ENCODE measurements around the gene PRR36. TPM values are rescaled to one million over a fixed set of nuclear protein-coding genes. Genes with fewer than 3 reads are reported as not detected.

Gene PRR36
- total RNA-seq, 2 experiments from 2014 or later = 0.08 to 0.10 TPM

DNA sequence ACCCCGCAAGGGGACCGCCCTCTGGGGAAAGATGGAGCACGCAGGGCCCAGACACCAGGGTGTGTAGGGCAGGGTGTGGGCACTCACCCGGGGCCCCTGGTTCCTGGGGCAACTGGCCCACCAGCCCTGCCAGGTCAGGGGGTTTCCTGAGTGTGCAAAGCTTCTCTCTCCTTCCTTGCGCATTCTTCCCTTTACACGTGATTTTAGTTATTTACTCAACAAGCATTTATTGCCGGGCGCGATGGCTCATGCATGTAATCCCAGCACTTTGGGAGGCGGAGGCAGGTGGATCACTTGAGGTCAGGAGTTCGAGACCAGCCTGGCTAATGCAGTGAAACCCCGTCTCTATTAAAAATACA lies 20.4 kb downstream of the PRR36 start:
- ChIA-PET CTCF (interaction anchor here (0.6 to 1.2 kb wide), 5 partner anchors 16 to 354 kb away, joined by 3 to 4 read pairs (median 3); partner anchors contain the start of genes SNAPC2 and TRAPPC5), POLR2A (no interaction called here)
- no peaks in the 10 kb centered on the region for H3K9me3 Mint-ChIP-seq (ENCODE audit: insufficient read depth)
- no peaks in the 10 kb centered on the region for H3K27me3 Mint-ChIP-seq (ENCODE audit: low read depth)
- no peak overlapping the region for H3K27ac Mint-ChIP-seq
- DNase-seq (no peak), ATAC-seq (no peak)
- H3K4me1 Mint-ChIP-seq (ENCODE audit: low read depth) = peaks cover 2% of the 10 kb centered on the region
- no peaks in the 10 kb centered on the region for H3K36me3 Mint-ChIP-seq (ENCODE audit: low read depth)
- no peak overlapping the region for H3K4me3 Mint-ChIP-seq

DNA sequence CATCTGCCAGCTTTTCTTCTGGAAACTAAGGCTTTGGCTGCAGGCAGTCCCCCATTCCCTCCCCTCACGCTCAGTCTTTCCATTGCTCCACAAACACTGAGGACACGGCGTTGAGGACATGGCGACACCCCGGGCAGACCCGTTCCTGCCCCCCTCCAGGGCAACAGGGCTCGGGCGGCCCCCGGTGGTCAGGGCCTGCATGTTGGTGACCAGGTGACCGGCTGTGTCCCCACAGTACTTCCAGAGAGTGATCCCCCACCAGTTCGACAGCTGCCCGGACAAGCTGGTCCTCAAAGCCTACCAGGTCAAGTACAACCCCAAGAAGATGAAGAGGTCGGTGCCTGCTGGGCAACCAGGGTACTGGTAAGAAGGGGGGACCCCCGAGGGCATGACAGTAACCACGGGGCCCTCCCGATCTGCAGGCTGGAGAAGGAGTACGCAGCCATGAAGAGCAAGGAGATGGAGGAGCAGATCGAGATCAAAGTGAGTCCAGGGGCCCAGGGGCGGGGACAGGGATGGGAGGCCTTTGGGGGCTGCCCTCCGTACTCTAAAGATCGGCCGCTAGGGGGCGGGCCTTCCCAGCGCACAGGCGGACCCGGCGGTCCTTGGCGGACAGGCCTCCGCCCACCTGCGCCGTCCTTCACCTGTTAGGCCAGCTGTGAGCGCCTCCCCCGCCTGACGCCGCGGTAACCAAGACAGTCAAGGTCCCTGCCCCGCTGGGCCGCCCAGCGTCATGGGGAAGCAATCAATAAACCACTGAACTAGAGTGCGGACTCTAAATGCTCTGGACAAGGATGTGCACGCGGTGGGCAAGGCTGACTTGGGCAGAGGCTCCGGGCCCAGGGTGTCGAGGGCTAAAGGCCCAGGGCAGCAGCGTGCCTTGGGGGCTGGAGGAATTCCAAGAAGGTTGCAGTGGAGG lies 21.1 kb downstream of the PRR36 start:
- ChIA-PET POLR2A (no interaction called here), CTCF (interaction anchor here (0.6 to 1.4 kb wide), 13 partner anchors 9 to 354 kb away, joined by 3 to 7 read pairs (median 4); partner anchors contain the start of genes MAP2K7, TIMM44 and TRAPPC5)
- no peak overlapping the region for H3K27ac Mint-ChIP-seq
- peaks cover 2% of the 10 kb centered on the region for H3K4me1 Mint-ChIP-seq (ENCODE audit: low read depth)
- peak; percentile 86 for ATAC-seq
- no peak overlapping the region for H3K4me3 Mint-ChIP-seq
- no peaks in the 10 kb centered on the region for H3K9me3 Mint-ChIP-seq (ENCODE audit: insufficient read depth)
- H3K36me3 Mint-ChIP-seq (ENCODE audit: low read depth) = no peaks in the 10 kb centered on the region
- no peaks in the 10 kb centered on the region for H3K27me3 Mint-ChIP-seq (ENCODE audit: low read depth)
- peak; percentile 77 for DNase-seq

DNA sequence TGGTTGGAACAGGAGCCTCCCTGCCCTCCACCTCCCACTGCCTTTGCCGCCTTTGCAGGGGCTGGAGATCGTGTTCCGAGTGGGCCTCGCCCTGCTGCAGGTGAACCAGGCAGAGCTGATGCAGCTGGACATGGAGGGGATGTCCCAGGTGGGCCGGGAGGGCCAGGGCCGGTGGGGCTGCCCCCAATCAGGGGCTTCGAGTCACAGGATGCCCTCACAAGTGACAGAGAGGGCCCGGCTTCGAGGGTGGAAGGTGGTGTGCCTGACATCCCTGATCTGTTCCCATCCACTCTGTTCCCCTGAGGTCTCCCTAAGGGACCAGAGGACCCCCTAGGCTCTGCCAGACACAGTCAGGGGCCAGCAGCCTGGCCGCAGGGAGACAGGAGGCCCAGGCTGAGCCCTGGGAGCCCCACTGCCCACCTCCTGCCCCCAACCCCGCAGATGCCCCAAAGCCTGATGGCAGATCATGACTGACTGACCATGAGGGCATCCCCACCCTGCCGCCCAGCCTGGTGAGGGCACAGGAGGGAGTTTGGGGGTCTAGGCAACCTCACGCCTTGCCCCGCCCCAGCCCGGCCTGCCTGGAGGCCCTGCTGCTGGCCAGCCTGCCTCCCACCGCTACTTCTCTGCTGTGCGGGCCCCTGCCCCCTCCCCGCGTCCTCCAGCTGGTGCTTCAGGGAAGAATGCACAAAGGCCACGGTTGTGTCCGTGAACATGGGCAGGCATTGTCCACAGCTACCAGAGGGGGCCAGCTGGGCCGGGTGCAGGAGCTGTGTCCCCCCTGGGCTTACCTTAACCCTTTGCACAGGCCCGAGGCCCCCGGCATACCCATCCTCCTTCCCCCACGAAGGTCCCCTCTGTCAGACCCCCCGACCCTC lies 22.3 kb downstream of the PRR36 start:
- DNase-seq (no peak), ATAC-seq (no peak)
- H3K4me1 Mint-ChIP-seq (ENCODE audit: low read depth) = peaks cover 2% of the 10 kb centered on the region
- no peaks in the 10 kb centered on the region for H3K9me3 Mint-ChIP-seq (ENCODE audit: insufficient read depth)
- no peak overlapping the region for H3K27ac Mint-ChIP-seq
- ChIA-PET CTCF (interaction anchor here (0.7 to 1.4 kb wide), 10 partner anchors 10 to 284 kb away, joined by 3 to 7 read pairs (median 4); partner anchors contain the start of genes MAP2K7 and TIMM44), POLR2A (no interaction called here)
- H3K4me3 Mint-ChIP-seq = no peak overlapping the region
- H3K36me3 Mint-ChIP-seq (ENCODE audit: low read depth) = no peaks in the 10 kb centered on the region
- H3K27me3 Mint-ChIP-seq (ENCODE audit: low read depth) = no peaks in the 10 kb centered on the region

DNA sequence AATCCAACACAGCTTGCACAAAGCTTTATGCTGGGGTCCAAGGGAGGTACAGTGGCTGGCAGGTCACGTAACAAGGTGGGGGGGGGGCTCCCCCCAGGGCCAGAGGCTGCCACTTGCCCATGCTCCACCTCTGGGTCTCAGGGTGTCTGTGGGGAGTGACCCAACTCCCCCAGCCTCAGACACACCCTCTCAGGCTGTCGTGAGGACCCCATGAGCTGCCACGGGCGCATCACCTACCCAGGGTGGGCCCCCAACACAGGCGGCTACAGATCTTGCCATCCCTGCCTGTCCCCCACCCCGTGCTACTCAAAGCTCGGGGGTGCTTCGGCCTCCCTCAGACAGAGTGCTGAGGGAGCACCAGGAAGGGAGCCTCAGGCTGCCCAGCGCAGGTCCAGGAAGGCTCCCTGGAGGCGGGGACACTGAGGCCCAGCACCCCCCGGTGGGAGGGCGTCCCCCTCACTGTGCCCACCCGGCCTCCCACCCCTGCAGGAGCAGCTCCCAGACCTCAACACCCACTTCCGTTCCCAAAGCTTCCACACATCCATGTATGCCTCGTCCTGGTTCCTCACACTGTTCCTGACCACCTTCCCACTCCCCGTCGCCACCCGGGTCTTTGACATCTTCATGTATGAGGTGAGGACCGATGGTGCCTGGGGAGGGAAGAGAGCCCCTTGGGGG lies 23.1 kb downstream of the PRR36 start:
- ATAC-seq (no peak), DNase-seq (no peak)
- H3K9me3 Mint-ChIP-seq (ENCODE audit: insufficient read depth) = no peaks in the 10 kb centered on the region
- H3K4me1 Mint-ChIP-seq (ENCODE audit: low read depth) = peaks cover 2% of the 10 kb centered on the region
- H3K4me3 Mint-ChIP-seq = no peak overlapping the region
- CTCF ChIA-PET = no interaction called here
- H3K36me3 Mint-ChIP-seq (ENCODE audit: low read depth) = no peaks in the 10 kb centered on the region
- no peaks in the 10 kb centered on the region for H3K27me3 Mint-ChIP-seq (ENCODE audit: low read depth)
- POLR2A ChIA-PET = no interaction called here
- H3K27ac Mint-ChIP-seq = no peak overlapping the region

DNA sequence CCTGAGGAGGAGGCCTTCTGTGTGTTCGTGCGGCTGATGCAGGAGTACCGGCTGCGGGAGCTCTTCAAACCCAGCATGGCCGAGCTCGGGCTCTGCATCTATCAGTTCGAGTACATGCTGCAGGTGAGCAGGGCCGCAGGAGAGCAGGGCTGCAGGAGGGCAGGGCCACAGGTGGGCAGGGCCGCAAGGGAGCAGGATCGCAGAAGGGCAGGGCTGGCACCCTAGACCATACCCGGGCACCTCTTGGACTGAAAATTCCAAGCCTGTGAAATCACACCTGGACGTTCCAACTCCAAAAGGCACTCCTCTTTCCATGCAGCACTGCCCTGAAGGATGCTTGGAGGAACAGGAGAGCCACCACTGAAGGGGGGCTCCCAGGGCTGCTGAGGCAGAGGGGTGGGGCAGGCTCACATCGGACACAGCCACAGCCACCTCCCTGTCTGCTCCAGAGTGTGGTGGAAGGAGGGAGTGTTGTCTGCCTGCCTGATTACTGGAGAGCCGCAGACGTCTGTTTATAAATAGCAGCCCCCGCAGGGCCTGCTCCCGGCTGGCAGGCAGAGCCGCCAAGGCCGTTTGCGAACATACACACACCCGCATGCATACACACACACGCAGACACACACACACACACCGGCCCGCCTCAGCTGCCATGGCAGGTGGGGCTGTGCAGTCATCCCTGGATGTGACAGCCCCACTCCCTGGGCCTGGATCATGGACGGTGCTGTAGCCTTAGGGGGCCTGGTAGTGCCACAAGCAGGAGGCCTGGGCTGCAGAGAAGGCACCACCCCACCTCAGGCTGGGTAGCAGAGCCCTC lies 24.0 kb downstream of the PRR36 start:
- Mint-ChIP-seq H3K4me3 (no peak overlapping the region), H3K9me3 (ENCODE audit: insufficient read depth) (no peaks in the 10 kb centered on the region), H3K27ac (no peak overlapping the region), H3K4me1 (ENCODE audit: low read depth) (peaks cover 2% of the 10 kb centered on the region), H3K36me3 (ENCODE audit: low read depth) (no peaks in the 10 kb centered on the region), H3K27me3 (ENCODE audit: low read depth) (no peaks in the 10 kb centered on the region)
- ATAC-seq (no peak), DNase-seq (no peak)
- ChIA-PET CTCF (no interaction called here), POLR2A (no interaction called here)

DNA sequence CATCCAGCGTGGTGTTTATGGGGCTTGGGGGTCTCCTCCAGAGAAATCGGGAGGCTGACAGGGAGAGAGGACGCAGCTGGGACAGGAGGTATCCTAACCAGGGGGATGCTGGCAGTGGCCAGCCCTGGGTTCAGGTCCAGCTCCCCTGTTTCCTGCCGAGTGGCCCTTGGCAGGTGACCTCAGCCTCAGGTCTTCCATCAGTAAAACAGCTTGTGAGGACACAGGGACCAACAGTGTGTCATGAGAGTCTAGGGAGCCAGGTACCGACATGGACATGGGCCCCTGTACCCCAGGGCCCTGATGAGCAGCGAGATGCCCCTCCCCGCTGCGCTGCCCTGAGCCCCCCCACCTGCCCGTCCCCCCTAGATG lies 24.6 kb downstream of the PRR36 start:
- H3K27ac Mint-ChIP-seq = no peak overlapping the region
- ChIA-PET CTCF (no interaction called here), POLR2A (no interaction called here)
- H3K4me1 Mint-ChIP-seq (ENCODE audit: low read depth) = peaks cover 2% of the 10 kb centered on the region
- DNase-seq (no peak), ATAC-seq (no peak)
- H3K9me3 Mint-ChIP-seq (ENCODE audit: insufficient read depth) = no peaks in the 10 kb centered on the region
- no peak overlapping the region for H3K4me3 Mint-ChIP-seq
- H3K27me3 Mint-ChIP-seq (ENCODE audit: low read depth) = no peaks in the 10 kb centered on the region
- no peaks in the 10 kb centered on the region for H3K36me3 Mint-ChIP-seq (ENCODE audit: low read depth)

DNA sequence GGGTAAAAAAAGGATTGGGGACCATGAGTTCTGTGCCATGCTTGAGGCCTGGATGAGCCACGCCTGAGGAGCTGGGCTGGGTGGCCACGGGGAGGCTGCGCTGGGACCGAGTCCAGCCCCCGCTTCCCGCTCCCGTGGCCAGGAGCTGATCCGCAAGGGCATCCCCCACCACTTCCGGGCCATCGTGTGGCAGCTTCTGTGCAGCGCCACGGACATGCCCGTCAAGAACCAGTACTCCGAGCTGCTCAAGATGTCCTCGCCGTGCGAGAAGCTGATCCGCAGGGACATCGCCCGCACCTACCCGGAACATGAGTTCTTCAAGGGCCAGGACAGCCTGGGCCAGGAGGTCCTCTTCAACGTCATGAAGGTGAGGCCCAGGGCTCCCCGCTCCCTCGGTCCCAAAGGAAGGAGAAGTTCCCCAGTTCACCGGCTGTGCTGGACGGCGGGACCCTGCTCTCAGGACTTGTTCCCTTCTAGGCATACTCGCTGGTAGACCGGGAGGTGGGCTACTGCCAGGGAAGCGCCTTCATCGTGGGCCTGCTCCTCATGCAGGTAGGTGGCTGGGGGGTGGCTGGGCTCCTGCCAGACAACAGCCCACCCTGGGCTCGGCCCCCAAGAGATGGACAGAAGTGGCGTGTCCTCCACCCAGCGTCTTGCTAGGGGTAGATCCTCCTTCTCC lies 25.3 kb downstream of the PRR36 start:
- H3K27me3 Mint-ChIP-seq (ENCODE audit: low read depth) = no peaks in the 10 kb centered on the region
- H3K9me3 Mint-ChIP-seq (ENCODE audit: insufficient read depth) = no peaks in the 10 kb centered on the region
- DNase-seq = no peak
- ATAC-seq = no peak
- H3K27ac Mint-ChIP-seq = no peak overlapping the region
- CTCF ChIA-PET = no interaction called here
- peaks cover 2% of the 10 kb centered on the region for H3K4me1 Mint-ChIP-seq (ENCODE audit: low read depth)
- H3K4me3 Mint-ChIP-seq = no peak overlapping the region
- no peaks in the 10 kb centered on the region for H3K36me3 Mint-ChIP-seq (ENCODE audit: low read depth)
- POLR2A ChIA-PET = no interaction called here

DNA sequence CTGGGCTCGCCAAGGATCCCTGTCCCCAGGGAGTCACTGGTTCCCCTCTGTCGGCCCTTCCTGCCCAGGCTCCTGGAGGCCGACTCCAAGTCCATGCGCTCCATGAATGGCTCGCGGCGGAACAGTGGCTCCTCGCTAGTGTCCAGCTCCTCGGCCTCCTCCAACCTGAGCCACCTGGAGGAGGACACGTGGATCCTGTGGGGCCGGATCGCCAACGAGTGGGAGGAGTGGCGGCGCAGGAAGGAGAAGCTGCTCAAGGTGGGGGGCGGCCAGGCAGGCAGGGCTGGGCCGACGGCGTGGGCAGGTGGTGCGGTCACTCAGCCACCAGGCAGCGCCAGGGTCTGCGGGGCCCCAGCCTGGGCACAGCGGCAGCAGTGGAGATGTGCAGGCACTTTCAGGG lies 26.5 kb downstream of the PRR36 start:
- no peaks in the 10 kb centered on the region for H3K9me3 Mint-ChIP-seq (ENCODE audit: insufficient read depth)
- no peaks in the 10 kb centered on the region for H3K36me3 Mint-ChIP-seq (ENCODE audit: low read depth)
- no peaks in the 10 kb centered on the region for H3K27me3 Mint-ChIP-seq (ENCODE audit: low read depth)
- ChIA-PET CTCF (no interaction called here), POLR2A (interaction anchor here (0.6 kb wide), 1 partner anchor 225 kb away, joined by 3 read pairs; no protein-coding TSS in a partner anchor)
- no peak overlapping the region for H3K27ac Mint-ChIP-seq
- ATAC-seq (no peak), DNase-seq (no peak)
- no peaks in the 10 kb centered on the region for H3K4me1 Mint-ChIP-seq (ENCODE audit: low read depth)
- H3K4me3 Mint-ChIP-seq = no peak overlapping the region

DNA sequence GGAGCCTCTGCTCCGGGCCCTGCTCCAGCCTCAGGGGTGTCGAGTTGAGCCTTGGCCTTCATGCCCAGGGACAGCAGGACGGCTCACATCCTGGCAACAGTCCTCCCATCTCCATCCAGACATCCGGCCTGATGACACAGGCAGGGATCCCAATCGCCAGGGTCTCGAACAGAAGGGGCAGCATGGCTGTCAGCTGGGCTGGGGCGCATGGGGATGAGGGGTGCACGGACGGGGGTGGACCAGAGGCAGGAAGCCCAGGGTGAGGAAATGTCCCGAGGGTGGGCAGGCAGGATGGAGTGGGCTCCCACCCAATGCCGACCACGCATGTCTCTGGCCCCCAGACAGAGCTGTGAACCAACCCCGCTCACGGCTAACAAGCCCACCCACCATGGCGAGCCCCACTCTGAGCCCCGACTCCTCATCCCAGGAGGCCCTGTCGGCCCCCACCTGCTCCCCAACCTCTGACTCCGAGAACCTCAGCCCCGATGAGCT lies 28.0 kb downstream of the PRR36 start:
- H3K36me3 Mint-ChIP-seq (ENCODE audit: low read depth) = no peaks in the 10 kb centered on the region

DNA sequence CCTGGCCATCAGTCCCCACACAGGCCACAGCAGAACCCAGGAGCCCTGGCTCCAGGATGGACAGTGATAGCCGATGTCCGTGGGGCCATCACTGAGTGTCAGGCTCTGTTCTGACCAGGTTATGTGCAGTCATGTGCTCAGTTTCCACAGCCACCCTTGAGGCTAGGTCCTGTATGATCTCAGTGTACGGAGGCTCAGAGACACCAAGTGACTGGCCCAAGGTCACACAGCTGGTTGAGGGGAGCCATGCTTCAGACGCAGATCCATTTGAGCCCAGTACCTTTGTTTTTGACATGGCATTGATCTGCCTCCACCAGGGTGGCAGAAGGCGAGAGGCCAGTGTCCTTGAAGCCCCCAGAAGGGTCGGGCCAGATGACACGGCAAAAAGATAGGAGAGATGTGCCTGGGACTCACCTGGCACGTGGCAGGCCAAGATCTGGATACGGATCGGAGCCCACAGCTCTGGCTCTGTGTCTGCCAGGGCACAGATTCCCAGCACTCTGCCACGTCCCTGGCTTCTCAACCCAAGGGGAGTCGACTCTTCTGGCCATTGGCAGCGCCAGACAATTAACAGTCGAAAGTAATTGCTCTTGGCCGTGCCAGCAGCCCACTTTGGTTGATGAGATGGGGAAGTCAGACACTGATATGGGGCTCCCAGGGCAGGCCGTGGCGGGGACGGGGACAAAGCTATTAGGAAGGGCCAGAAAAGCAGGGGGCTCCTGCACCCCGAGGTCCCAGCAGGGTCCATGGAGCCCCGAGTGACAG lies 28.6 kb downstream of the PRR36 start:
- H3K4me1 Mint-ChIP-seq (ENCODE audit: low read depth) = no peaks in the 10 kb centered on the region
- no peaks in the 10 kb centered on the region for H3K9me3 Mint-ChIP-seq (ENCODE audit: insufficient read depth)
- H3K36me3 Mint-ChIP-seq (ENCODE audit: low read depth) = no peaks in the 10 kb centered on the region
- ChIA-PET CTCF (no interaction called here), POLR2A (no interaction called here)
- DNase-seq = no peak
- no peak overlapping the region for H3K27ac Mint-ChIP-seq
- no peak overlapping the region for H3K4me3 Mint-ChIP-seq
- no peak for ATAC-seq
- no peaks in the 10 kb centered on the region for H3K27me3 Mint-ChIP-seq (ENCODE audit: low read depth)

More for the DNA sequence above, 28.0 kb downstream of the PRR36 start:
- Mint-ChIP-seq H3K4me1 (ENCODE audit: low read depth) (no peaks in the 10 kb centered on the region), H3K9me3 (ENCODE audit: insufficient read depth) (no peaks in the 10 kb centered on the region), H3K27me3 (ENCODE audit: low read depth) (no peaks in the 10 kb centered on the region), H3K27ac (no peak overlapping the region), H3K4me3 (no peak overlapping the region)
- POLR2A ChIA-PET = no interaction called here
- ATAC-seq (no peak), DNase-seq (no peak)
- CTCF ChIA-PET = no interaction called here

All from activated CD8-positive, alpha-beta T cell treated with anti-CD3 and anti-CD28 coated beads, Interleukin-2, amount 10 ng/mL, durations not matched to agents 7 days and 5 days (primary cell).